Middle frontal gyrus (tissue), 1 donor: Measurements from ENCODE around the gene RBM43.

ENCODE experiments used
- DNase-seq: peaks from one replicate; pipeline ENCODE4 v3.0.0-alpha.2; 2015; ENCODE audit warnings: low spot score; ENCODE audit errors: extremely low spot score

Gene RBM43

GRCh38 chr2:151230627-151231140, 31.0 kb downstream of the RBM43 start:
- no peak for DNase-seq

- no peak for DNase-seq
Observed at GRCh38 chr2:151228847-151229512, 32.7 kb downstream of the RBM43 start.

- DNase-seq = no peak
Observed at GRCh38 chr2:151217343-151217742, 44.3 kb downstream of the RBM43 start.

GRCh38 chr2:151207100-151207499, 54.6 kb downstream of the RBM43 start:
- DNase-seq = no peak

- no peak for DNase-seq
Observed at GRCh38 chr2:151206446-151206968, 55.2 kb downstream of the RBM43 start.

GRCh38 chr2:151205571-151205970, 56.1 kb downstream of the RBM43 start:
- DNase-seq = no peak

GRCh38 chr2:151204756-151205155, 56.9 kb downstream of the RBM43 start:
- no peak for DNase-seq

GRCh38 chr2:151200844-151201243, 60.8 kb downstream of the RBM43 start:
- no peak for DNase-seq

GRCh38 chr2:151200277-151200676, 61.4 kb downstream of the RBM43 start:
- DNase-seq = no peak

GRCh38 chr2:151198645-151199044, 63.0 kb downstream of the RBM43 start:
- no peak for DNase-seq
